ENCODE results near the gene ZNF879. TPM values are rescaled to one million over a fixed set of nuclear protein-coding genes. Genes with fewer than 3 reads are reported as not detected.
A peak's percentile ranks its signal among the peaks of the same experiment; 100 is the strongest.

The ZNF879 gene
- total RNA-seq, 4 donors from 2014 or later, result 1.6 to 6.7 (median 2.6) TPM

GRCh38 chr5:178994580-178995340 is 28.8 kb upstream of the ZNF879 start, which contains the start of gene GRM6:
Gene GRM6, minus strand, starts transcription at chr5:178995320. Its CDS starts 376 bp downstream, at chr5:178994944.
- peaks cover 48% of the 10 kb centered on the region for H3K27me3 ChIP-seq
- no peak within 1 kb of the TSS for H3K27ac ChIP-seq
- no peaks in the 10 kb centered on the region for H3K9me3 ChIP-seq
- H3K4me3 ChIP-seq, result peak within 1 kb of the TSS; percentile 16
- peaks cover 11% of the 10 kb centered on the region for H3K4me1 ChIP-seq
- H3K36me3 ChIP-seq, result no peaks in the 10 kb centered on the region
- no peak for DNase-seq (ENCODE audit: low spot score in 2 of 2)
- no peak for TF ChIP-seq POLR2A (IDR thresholded peaks at IDR 0.05)
- no peak for TF ChIP-seq POLR2AphosphoS5 (IDR thresholded peaks at IDR 0.05)
- no peak for TF ChIP-seq EP300 (IDR thresholded peaks at IDR 0.05)
- TF ChIP-seq CTCF (IDR thresholded peaks at IDR 0.05), result no peak
- 5% methylated on average over 15 of the region's 97 CpGs for WGBS

- 11% methylated on average over 6 of the region's 6 CpGs for WGBS
- H3K4me1 ChIP-seq, result peaks cover 11% of the 10 kb centered on the region
- H3K36me3 ChIP-seq, result no peaks in the 10 kb centered on the region
- DNase-seq (ENCODE audit: low spot score in 2 of 2), result no peak
- peaks cover 48% of the 10 kb centered on the region for H3K27me3 ChIP-seq
- no peak overlapping the region for H3K27ac ChIP-seq
- H3K4me3 ChIP-seq, result no peak overlapping the region
- TF ChIP-seq CTCF (IDR thresholded peaks at IDR 0.05), result no peak
- TF ChIP-seq POLR2AphosphoS5 (IDR thresholded peaks at IDR 0.05), result no peak
- no peak for TF ChIP-seq POLR2A (IDR thresholded peaks at IDR 0.05)
- no peak for TF ChIP-seq EP300 (IDR thresholded peaks at IDR 0.05)
- H3K9me3 ChIP-seq, result no peaks in the 10 kb centered on the region
These were observed 28.3 kb upstream of the ZNF879 start for GRCh38 chr5:178995341-178995690.

- no peaks in the 10 kb centered on the region for H3K9me3 ChIP-seq
- H3K36me3 ChIP-seq, result no peaks in the 10 kb centered on the region
- TF ChIP-seq CTCF (IDR thresholded peaks at IDR 0.05), result no peak
- no peak for TF ChIP-seq POLR2AphosphoS5 (IDR thresholded peaks at IDR 0.05)
- no peak for TF ChIP-seq EP300 (IDR thresholded peaks at IDR 0.05)
- no peak for TF ChIP-seq POLR2A (IDR thresholded peaks at IDR 0.05)
- WGBS, result 82% methylated on average over 7 of the region's 11 CpGs
- H3K4me3 ChIP-seq, result no peak overlapping the region
- no peak for DNase-seq (ENCODE audit: low spot score in 2 of 2)
- peaks cover 48% of the 10 kb centered on the region for H3K27me3 ChIP-seq
- H3K4me1 ChIP-seq, result peaks cover 11% of the 10 kb centered on the region
- no peak overlapping the region for H3K27ac ChIP-seq
These were observed 27.4 kb upstream of the ZNF879 start for GRCh38 chr5:178996156-178996555.

- TF ChIP-seq POLR2AphosphoS5 (IDR thresholded peaks at IDR 0.05) (no peak), CTCF (IDR thresholded peaks at IDR 0.05) (no peak), POLR2A (IDR thresholded peaks at IDR 0.05) (no peak), EP300 (IDR thresholded peaks at IDR 0.05) (no peak)
- Histone ChIP-seq H3K36me3 (no peaks in the 10 kb centered on the region), H3K9me3 (no peaks in the 10 kb centered on the region), H3K27ac (no peak overlapping the region), H3K4me1 (peaks cover 11% of the 10 kb centered on the region), H3K27me3 (peaks cover 44% of the 10 kb centered on the region), H3K4me3 (no peak overlapping the region)
- 70% methylated on average over 6 of the region's 6 CpGs for WGBS
- DNase-seq (ENCODE audit: low spot score in 2 of 2), result no peak
These were observed 26.4 kb upstream of the ZNF879 start for GRCh38 chr5:178997191-178997590.

- 92% methylated on average over 13 of the region's 13 CpGs for WGBS
These were observed 25.2 kb upstream of the ZNF879 start for GRCh38 chr5:178998441-178998840.

More at GRCh38 chr5:178998441-178998840, 25.2 kb upstream of the ZNF879 start:
- H3K9me3 ChIP-seq, result peaks cover 4% of the 10 kb centered on the region
- TF ChIP-seq POLR2AphosphoS5 (IDR thresholded peaks at IDR 0.05), result no peak
- TF ChIP-seq POLR2A (IDR thresholded peaks at IDR 0.05), result no peak
- no peak for TF ChIP-seq CTCF (IDR thresholded peaks at IDR 0.05)
- TF ChIP-seq EP300 (IDR thresholded peaks at IDR 0.05), result no peak
- H3K27ac ChIP-seq, result no peak overlapping the region
- H3K4me3 ChIP-seq, result no peak overlapping the region
- DNase-seq (ENCODE audit: low spot score in 2 of 2), result no peak
- H3K27me3 ChIP-seq, result peaks cover 38% of the 10 kb centered on the region
- no peaks in the 10 kb centered on the region for H3K36me3 ChIP-seq
- H3K4me1 ChIP-seq, result peaks cover 11% of the 10 kb centered on the region
